ENCODE results near the gene MAN1C1.
A peak's percentile ranks its signal among the peaks of the same experiment; 100 is the strongest.

MAN1C1 gene

GRCh38 chr1:25614501-25615171 is 2.0 kb upstream of the MAN1C1 start:
- DNase-seq: no peak

GRCh38 chr1:25615172-25615541 is 1.4 kb upstream of the MAN1C1 start:
- no peak for DNase-seq

GRCh38 chr1:25615563-25616094 is 962 bp upstream of the MAN1C1 start:
- DNase-seq: no peak

- peak; percentile 49 for DNase-seq
Measured at GRCh38 chr1:25616987-25617624, 515 bp downstream of the MAN1C1 start.

GRCh38 chr1:25617625-25618432 is 1.2 kb downstream of the MAN1C1 start:
- no peak for DNase-seq

GRCh38 chr1:25618433-25618808 is 1.8 kb downstream of the MAN1C1 start:
- no peak for DNase-seq

GRCh38 chr1:25619101-25619890 is 2.7 kb downstream of the MAN1C1 start:
- DNase-seq: peak; percentile 62

GRCh38 chr1:25620211-25620610 is 3.6 kb downstream of the MAN1C1 start:
- no peak for DNase-seq

- DNase-seq: no peak
Measured at GRCh38 chr1:25620701-25621350, 4.2 kb downstream of the MAN1C1 start.

GRCh38 chr1:25621876-25622275 is 5.3 kb downstream of the MAN1C1 start:
- no peak for DNase-seq

GRCh38 chr1:25622531-25622930 is 5.9 kb downstream of the MAN1C1 start:
- DNase-seq: no peak

GRCh38 chr1:25623007-25623406 is 6.4 kb downstream of the MAN1C1 start:
- DNase-seq: no peak

GRCh38 chr1:25623731-25624130 is 7.1 kb downstream of the MAN1C1 start:
- no peak for DNase-seq

- DNase-seq: no peak
Measured at GRCh38 chr1:25624156-25624555, 7.6 kb downstream of the MAN1C1 start.

GRCh38 chr1:25624604-25625003 is 8.0 kb downstream of the MAN1C1 start:
- DNase-seq: no peak

GRCh38 chr1:25626018-25626417 is 9.4 kb downstream of the MAN1C1 start:
- DNase-seq: no peak

- no peak for DNase-seq
Measured at GRCh38 chr1:25628741-25629421, 12.3 kb downstream of the MAN1C1 start.

- no peak for DNase-seq
Measured at GRCh38 chr1:25629836-25630235, 13.2 kb downstream of the MAN1C1 start.

GRCh38 chr1:25631750-25632485 is 15.3 kb downstream of the MAN1C1 start:
- no peak for DNase-seq

- DNase-seq: no peak
Measured at GRCh38 chr1:25634066-25634465, 17.5 kb downstream of the MAN1C1 start.

- DNase-seq: no peak
Measured at GRCh38 chr1:25634896-25635295, 18.3 kb downstream of the MAN1C1 start.
